AG09319 (cell line): Measurements from ENCODE around the gene DHDDS.

Experiments
- DNase-seq: peaks from one replicate; pipeline ENCODE4 v3.0.0-alpha.2; 2010; ENCODE audit warnings: low read depth; ENCODE audit errors: extremely low read depth
- CTCF ChIP-seq: IDR thresholded peaks from 2 replicates; pipeline ENCODE4 v1.5.1; 2011; ENCODE audit warnings: low read depth, mild to moderate bottlenecking, inconsistent platforms, low read length, moderate library complexity

Gene DHDDS

DNA sequence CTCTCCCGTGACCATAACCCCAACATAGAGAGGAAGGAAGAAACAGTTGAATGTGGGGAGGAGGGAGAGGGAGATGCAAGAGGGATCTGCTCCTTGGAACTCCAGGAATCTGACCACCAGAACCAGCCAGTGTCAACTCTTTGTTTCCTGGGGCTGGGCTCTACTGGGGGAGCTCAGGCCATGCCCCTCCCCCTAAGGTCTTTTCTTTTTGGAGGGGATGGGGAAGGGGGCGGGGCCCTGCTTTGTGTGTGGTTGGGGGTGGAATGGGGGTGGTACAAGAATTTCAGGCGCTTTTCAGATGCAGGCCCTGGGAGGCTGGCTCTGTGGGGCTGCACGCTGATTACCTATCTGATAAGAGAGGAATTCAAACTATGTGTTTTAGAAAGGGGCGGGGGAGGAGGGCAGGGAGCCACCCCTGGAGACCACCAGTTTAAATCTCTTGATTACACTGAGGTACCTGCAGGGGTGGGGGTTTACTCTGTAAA lies 13.2 kb upstream of the DHDDS start:
- DNase-seq: no peak
- no peak for TF ChIP-seq CTCF

DNA sequence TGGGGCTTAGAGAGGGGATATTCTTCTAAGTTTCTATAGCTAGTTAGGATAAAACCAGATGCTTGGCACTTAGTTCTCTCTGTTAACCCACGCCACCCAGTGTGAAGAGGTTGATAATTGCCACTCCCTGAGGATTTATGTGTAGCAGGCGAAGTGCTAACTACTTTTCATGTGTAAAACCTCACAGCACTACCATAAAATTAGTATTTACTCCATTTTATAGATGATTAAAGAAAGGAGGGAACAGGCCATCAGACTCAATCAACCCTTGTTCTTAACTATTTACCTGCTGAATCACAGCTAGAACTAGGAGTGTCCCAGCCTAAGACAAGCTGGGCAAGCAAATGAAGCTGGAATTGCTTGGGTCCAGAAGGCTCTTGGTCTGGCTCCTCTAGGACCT lies 12.6 kb upstream of the DHDDS start:
- no peak for DNase-seq

GRCh38 chr1:26429721-26430120 lies 2.4 kb upstream of the DHDDS start:
- DNase-seq: no peak
- TF ChIP-seq CTCF: no peak

More for the DNA sequence above, 12.6 kb upstream of the DHDDS start:
- TF ChIP-seq CTCF: no peak

- no peak for DNase-seq
- TF ChIP-seq CTCF: no peak
These were observed 672 bp downstream of the DHDDS start for GRCh38 chr1:26432793-26433192.

DNA sequence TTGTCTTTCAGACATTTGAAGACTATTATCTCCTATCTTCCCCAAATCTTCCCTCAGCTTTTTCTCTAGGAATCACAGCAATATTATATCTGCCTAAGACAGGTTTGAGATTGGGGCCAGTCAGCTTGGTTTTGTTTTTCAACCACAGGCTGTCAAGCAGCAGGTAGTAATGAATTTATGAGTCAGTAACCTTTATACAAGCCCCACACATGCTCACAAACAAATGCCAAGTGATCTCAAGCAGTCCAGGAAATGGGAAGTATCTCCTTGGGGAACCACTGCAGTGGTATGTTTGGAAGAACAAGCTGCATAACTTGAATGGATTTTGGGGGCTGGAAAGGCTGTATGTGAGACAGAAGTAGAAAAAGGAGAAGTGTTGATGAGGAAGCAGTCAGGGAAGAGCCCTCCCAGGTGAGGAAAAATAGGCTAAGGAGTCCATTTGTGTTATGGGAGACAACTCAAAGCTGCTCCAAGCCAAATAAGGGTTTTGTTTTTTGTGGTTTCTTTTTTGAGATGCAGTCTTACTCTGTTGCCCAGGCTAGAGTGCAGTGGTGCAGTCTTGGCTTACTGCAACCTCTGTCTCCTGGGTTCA lies 2.1 kb downstream of the DHDDS start:
- no peak for TF ChIP-seq CTCF
- no peak for DNase-seq

DNA sequence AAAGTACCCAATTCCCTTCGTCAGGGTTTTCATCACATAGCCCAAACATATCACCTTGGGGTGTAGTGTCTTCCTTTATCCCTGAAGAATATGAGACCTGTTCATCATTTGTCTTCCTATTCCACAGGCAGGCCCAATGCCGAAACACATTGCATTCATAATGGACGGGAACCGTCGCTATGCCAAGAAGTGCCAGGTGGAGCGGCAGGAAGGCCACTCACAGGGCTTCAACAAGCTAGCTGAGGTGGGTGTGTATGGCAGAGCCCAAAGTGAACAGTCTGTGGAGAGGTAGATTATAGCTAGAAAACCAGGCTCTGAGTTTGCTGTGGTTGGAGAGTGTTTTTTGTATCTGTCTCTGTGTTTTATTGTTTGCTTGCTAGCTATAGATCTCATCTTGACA lies 5.9 kb downstream of the DHDDS start:
- DNase-seq: no peak

GRCh38 chr1:26440259-26440658 lies 8.1 kb downstream of the DHDDS start:
- no peak for TF ChIP-seq CTCF
- DNase-seq: no peak

More for the DNA sequence above, 5.9 kb downstream of the DHDDS start:
- no peak for TF ChIP-seq CTCF
